Stimulated activated naive CD8-positive, alpha-beta T cell treated with anti-CD3 and anti-CD28 coated beads, Interleukin-15, Interleukin-2, amounts not matched to agents 100 U/mL and 50 U/mL, for 24 hours (primary cell): ENCODE data around the gene CALCOCO2.

Source experiments
- ATAC-seq: fragments of 150-1000 bp; cut with Tn5 transposase; one replicate; pipeline ENCODE4 v1.10.0; 2021
- DNase-seq: peaks from one replicate; pipeline ENCODE4 v3.0.0; 2021

The CALCOCO2 gene

DNA sequence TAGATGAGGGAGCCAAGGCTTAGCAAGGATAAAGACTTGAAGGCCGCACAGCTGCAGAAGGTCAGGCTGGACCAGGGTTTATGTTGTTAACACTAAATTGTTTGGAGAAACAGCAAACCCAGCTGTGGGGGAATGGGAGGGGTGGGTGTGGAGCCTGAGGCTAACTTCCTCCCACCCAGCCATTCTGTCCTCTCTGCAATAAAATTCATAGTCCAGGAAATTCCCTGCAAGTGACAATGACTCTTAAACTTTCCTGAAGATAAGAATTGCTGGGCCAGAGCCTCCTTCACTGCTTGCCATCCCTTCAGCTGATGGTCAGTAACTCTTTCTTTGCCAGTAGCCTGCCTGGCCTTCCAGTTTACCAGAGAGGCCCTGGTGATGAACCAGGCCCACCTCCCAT lies 42.4 kb downstream of the CALCOCO2 start:
- DNase-seq (no peak), ATAC-seq (no peak)

- DNase-seq, result no peak
- ATAC-seq, result no peak
These were observed 43.0 kb downstream of the CALCOCO2 start for GRCh38 chr17:48873696-48874443.

DNA sequence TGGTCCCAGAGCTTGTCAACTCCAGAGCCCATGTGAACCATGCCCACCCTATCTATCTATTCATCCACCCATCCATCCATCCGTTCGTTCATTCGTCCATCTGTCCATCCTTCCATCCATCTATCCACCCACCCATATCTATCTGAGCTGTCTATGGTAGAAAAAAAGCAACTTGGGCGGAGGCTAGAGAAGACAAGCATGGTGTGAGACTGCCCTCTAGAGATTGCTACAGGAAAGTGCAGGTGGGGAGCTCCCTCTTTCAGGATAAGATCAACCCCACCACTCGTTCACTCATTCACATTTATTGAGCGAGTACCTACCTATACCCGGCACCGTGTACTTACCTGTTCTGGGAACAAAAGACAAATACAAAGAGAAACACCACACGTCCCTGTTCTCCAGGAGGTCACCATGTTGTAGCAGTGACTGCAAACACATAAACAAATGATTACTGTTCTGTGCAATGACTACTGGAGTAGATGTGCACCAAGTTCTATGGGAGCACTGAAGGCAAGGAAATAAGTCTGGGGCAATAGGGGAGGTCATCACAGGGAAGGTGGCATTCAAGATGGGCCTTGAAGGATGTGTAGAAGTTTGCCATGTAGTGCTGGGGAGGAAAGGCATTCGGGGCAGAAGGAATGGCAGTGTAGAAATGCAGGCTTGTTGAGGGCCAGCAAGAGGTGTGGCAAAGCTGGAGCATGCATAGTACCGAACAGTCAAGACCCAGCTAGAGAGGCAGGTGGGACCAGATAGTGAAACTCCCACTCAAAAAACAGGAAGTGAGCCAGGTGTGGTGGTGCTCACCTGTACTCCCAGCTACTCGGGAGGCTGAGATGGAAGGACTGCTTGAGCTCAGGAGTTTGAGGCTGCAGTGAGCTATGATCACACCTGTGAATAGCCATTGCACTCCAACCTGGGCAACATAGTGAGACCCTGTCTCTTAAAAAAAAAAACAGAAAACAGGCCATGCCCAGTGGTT lies 48.4 kb downstream of the CALCOCO2 start:
- peak; percentile 69 for ATAC-seq
- peak; percentile 40 for DNase-seq

- no peak for DNase-seq
These were observed 51.4 kb downstream of the CALCOCO2 start for GRCh38 chr17:48882272-48882671.

GRCh38 chr17:48883171-48883570 lies 52.3 kb downstream of the CALCOCO2 start:
- no peak for ATAC-seq
- DNase-seq, result no peak

More at GRCh38 chr17:48882272-48882671, 51.4 kb downstream of the CALCOCO2 start:
- no peak for ATAC-seq

GRCh38 chr17:48890086-48890485 lies 59.3 kb downstream of the CALCOCO2 start:
- ATAC-seq, result no peak
- DNase-seq, result no peak

- DNase-seq, result peak; percentile 15
- ATAC-seq, result no peak
These were observed 62.3 kb downstream of the CALCOCO2 start for GRCh38 chr17:48892940-48893645.

DNA sequence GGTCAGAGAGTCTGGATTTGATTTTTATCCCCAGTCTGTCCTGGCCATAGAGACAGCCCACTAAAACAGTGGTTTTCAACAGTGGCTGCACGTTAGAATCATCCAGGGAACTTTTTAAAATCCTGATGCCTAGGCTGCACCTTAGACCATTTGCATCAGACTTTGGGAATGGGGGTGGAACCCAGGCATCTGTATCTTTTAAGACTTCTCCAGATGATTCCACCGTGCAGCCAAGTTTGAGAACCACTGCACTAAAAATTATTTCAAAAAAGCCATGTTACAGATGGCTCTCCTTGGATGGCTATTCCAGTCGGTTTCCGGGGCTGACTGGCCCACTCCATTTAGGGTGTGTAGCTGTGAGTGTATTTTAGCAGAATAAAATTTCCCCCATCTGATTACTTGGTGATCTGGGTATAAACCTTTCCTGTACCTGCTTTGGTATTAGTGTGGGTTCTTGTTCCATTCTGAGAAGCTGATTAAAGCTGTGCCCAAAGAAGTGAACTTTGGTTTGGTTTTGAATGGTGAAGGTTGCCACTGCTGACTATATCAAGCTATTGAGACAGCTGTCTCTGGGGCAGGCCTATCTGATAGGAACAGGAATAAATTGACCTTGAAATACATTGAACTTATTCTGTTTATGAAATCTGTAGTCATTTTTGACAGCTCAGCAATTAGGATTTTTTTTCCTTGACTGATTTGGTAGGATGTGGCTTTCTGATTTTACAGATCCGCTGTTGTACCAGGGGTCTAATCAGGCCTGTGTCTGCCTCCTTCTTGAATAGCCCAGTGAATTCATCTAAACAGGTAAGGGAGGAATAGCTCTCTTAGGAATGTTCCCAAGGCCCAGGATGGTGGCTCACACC lies 63.0 kb downstream of the CALCOCO2 start:
- ATAC-seq, result no peak
- DNase-seq, result no peak

DNA sequence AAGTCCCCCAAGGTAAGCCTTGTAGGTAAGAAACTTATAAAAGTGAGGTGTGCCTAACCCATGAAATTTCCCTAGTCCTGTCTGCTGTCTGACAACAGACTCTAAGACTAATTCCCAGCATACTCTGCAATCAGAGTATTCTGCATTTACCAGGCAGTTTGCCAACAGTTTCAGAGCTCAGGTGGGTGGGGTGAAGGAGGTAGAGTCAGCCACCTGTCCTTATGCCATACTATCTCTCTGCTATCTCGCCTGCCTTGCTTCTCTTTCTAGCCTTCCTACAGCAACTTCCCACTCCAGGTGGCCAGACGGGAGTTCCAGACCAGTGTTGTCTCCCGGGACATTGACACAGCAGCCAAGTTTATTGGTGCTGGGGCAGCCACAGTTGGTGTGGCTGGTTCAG lies 64.1 kb downstream of the CALCOCO2 start:
- ATAC-seq (no peak), DNase-seq (no peak)

- no peak for DNase-seq
- ATAC-seq, result no peak
These were observed 70.4 kb downstream of the CALCOCO2 start for GRCh38 chr17:48901241-48901640.

DNA sequence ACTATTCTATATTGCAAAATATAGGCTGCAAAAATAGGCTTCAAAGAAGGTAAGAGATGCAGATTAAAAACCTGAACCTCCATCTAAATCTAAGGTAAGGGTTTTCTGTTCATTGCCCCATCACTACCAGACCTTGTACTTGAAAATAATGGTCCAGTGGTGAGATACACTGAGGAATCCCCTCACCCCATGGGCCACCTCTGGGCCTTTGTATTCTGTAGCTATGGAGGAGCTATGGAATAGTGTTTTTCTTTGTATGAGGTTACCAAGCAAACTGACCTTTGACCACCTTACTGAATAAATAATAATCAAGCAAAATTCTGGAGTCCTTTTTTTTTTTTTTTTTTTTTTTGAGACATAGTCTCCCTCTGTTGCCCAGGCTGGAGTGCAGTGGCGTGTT lies 72.6 kb downstream of the CALCOCO2 start:
- no peak for ATAC-seq
- no peak for DNase-seq

GRCh38 chr17:48904428-48904827 lies 73.6 kb downstream of the CALCOCO2 start:
- ATAC-seq (no peak), DNase-seq (no peak)

GRCh38 chr17:48905987-48906515 lies 75.2 kb downstream of the CALCOCO2 start:
- ATAC-seq, result no peak
- DNase-seq, result no peak

DNA sequence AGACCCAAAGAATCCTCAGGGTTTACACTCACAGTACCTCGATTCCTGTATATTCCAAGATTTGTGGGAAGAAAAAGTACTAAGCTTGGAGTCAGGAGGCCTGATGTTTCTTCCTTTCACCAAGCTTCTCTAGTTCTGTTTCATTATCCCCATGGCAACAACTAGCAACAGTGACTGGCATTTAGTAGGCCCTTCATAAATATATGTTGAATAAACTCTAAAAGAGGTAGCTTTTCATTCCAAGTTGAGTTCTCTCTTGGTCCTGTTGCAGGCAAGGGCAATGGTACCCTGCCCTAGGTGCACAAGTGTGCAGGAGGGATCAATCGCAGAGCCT lies 76.8 kb downstream of the CALCOCO2 start:
- ATAC-seq (peak; percentile 2), DNase-seq (no peak)

DNA sequence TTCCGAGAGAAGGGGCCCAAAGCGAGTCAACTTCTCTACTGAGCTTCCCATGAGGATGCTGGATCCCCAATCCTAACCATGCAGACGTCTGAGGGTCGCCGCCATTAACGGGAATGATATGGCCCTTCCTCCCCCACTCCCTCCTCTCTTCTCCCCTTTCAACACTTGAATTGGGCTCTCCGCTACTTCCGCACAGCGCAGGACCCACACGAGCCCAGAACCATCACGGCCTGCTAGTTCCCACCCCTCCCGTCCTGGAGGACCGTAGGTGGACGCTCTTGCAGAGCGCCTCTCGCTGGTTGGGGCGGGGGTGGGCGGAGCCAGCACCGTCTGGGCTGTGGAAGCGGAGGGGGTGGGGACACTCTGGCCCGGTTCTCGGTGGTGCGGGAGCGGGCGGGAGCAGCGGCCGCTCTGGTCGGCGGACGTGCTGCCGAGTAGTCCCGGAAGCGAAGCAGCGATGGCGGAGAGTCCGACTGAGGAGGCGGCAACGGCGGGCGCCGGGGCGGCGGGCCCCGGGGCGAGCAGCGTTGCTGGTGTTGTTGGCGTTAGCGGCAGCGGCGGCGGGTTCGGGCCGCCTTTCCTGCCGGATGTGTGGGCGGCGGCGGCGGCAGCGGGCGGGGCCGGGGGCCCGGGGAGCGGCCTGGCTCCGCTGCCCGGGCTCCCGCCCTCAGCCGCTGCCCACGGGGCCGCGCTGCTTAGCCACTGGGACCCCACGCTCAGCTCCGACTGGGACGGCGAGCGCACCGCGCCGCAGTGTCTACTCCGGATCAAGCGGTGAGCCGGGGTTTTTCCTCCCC lies 77.4 kb downstream of the CALCOCO2 start, which contains the start of gene UBE2Z:
Gene UBE2Z (plus strand): TSS at position 361 of the 797 bp plus-strand sequence. CDS start 97 bp downstream, at position 458.
- peak; percentile 92 for ATAC-seq
- peak; percentile 91 for DNase-seq

- DNase-seq (peak; percentile 96), ATAC-seq (peak; percentile 61)
These were observed 78.1 kb downstream of the CALCOCO2 start for GRCh38 chr17:48908853-48909394.

- no peak for ATAC-seq
- DNase-seq, result no peak
These were observed 78.9 kb downstream of the CALCOCO2 start for GRCh38 chr17:48909783-48910182.

GRCh38 chr17:48910370-48910769 lies 79.5 kb downstream of the CALCOCO2 start:
- ATAC-seq, result no peak
- DNase-seq, result no peak

DNA sequence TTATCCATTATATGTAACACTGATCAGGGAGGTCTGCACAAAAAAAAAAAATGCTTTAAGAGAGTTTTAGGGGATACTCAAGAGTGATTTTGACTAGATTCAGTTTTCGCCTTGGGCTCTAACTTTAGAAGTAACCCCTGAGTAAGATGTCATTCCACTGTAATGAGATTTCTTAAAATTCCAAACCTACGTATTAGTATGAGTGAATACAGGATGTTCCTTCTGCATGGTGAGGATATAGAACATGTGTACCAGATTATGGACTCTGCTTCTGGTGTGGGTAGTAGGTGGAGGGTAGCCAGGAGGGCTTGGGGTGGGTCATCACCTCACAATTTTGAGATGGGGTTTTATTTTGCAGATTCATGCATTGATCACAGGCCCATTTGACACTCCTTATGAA lies 81.6 kb downstream of the CALCOCO2 start:
- DNase-seq (no peak), ATAC-seq (no peak)
